Mesenchymal stem cell (in vitro differentiated cells and primary cell): ENCODE data around the gene CACNA1C.

Source experiments
- DNase-seq: peaks from one replicate; pipeline ENCODE4 v3.0.0-alpha.2; 2013
- H2AFZ ChIP-seq: one replicate; pipeline ENCODE4 v1.6.1; 2013; ENCODE audit warnings: low read depth, mild to moderate bottlenecking, control low read depth, inconsistent platforms, low read length, moderate library complexity
- H2AK5ac ChIP-seq: 2 replicates; pipeline ENCODE4 v1.6.1; 2013; ENCODE audit warnings: low read length, moderate library complexity, mild to moderate bottlenecking, inconsistent platforms; ENCODE audit not compliant: severe bottlenecking
- H2BK120ac ChIP-seq: one replicate; pipeline ENCODE4 v1.6.1; 2013; ENCODE audit warnings: low read depth, mild to moderate bottlenecking, inconsistent platforms, low read length, moderate library complexity
- H2BK12ac ChIP-seq, 2 experiments: one replicate each; pipeline ENCODE4 v1.6.1; 2013; ENCODE audit warnings: inconsistent platforms in 2 of 2, low read length in 2 of 2, mild to moderate bottlenecking in 2 of 2, moderate library complexity in 2 of 2, control low read depth in 1 of 2
- H2BK15ac ChIP-seq: one replicate; pipeline ENCODE4 v1.6.1; 2013; ENCODE audit warnings: mild to moderate bottlenecking, low read depth, inconsistent platforms; ENCODE audit not compliant: poor library complexity, severe bottlenecking
- H2BK5ac ChIP-seq: 2 replicates; pipeline ENCODE4 v1.6.1; 2013; ENCODE audit warnings: low read depth, mild to moderate bottlenecking, low read length, control low read depth, inconsistent platforms; ENCODE audit not compliant: poor library complexity, severe bottlenecking
- H3K14ac ChIP-seq, 2 experiments: one replicate each; pipeline ENCODE4 v1.6.1; 2013; ENCODE audit warnings: inconsistent platforms in 2 of 2, low read length in 2 of 2, control low read depth in 1 of 2, mild to moderate bottlenecking in 1 of 2, moderate library complexity in 1 of 2
- H3K18ac ChIP-seq, 2 experiments: one replicate each; pipeline ENCODE4 v1.6.1; 2013; ENCODE audit warnings: inconsistent platforms in 2 of 2, low read length in 2 of 2, control low read depth in 1 of 2, low read depth in 1 of 2, mild to moderate bottlenecking in 1 of 2
- H3K23ac ChIP-seq, 2 experiments: one replicate each; pipeline ENCODE4 v1.6.1; 2013; ENCODE audit warnings: inconsistent platforms in 2 of 2, low read length in 2 of 2, mild to moderate bottlenecking in 2 of 2, moderate library complexity in 2 of 2, control low read depth in 1 of 2
- H3K27ac ChIP-seq: 2 replicates; pipeline ENCODE4 v1.5.1; 2013; ENCODE audit warnings: mild to moderate bottlenecking, moderate library complexity, low read length, control low read depth, inconsistent platforms; ENCODE audit not compliant: poor library complexity, severe bottlenecking
- H3K27me3 ChIP-seq, 2 experiments: 2 replicates each; pipeline versions ENCODE4 v1.6.1 to v1.7.0; 2013; ENCODE audit warnings: low read length in 2 of 2, mild to moderate bottlenecking in 2 of 2, moderate library complexity in 2 of 2, control low read depth in 1 of 2, inconsistent platforms in 1 of 2; ENCODE audit not compliant: control insufficient read depth in 1 of 2, insufficient read depth in 1 of 2
- H3K36me3 ChIP-seq, 2 experiments: 2 replicates each; pipeline versions ENCODE4 v1.6.1 to v1.7.0; 2013; ENCODE audit warnings: low read length in 2 of 2, control low read depth in 1 of 2, inconsistent platforms in 1 of 2, low read depth in 1 of 2, mild to moderate bottlenecking in 1 of 2; ENCODE audit not compliant: insufficient read depth in 2 of 2, control insufficient read depth in 1 of 2
- H3K4ac ChIP-seq, 2 experiments: one replicate each; pipeline ENCODE4 v1.6.1; 2013; ENCODE audit warnings: inconsistent platforms in 2 of 2, low read length in 2 of 2, mild to moderate bottlenecking in 2 of 2, moderate library complexity in 2 of 2, control low read depth in 1 of 2, low read depth in 1 of 2
- H3K4me1 ChIP-seq: 2 replicates; pipeline ENCODE4 v1.6.1; 2013; ENCODE audit warnings: low read depth, low read length, control low read depth; ENCODE audit not compliant: control insufficient read depth, insufficient read depth
- H3K4me2 ChIP-seq: 2 replicates; pipeline ENCODE4 v1.6.1; 2013; ENCODE audit warnings: low read length, mild to moderate bottlenecking, inconsistent platforms; ENCODE audit not compliant: poor library complexity, severe bottlenecking
- H3K4me3 ChIP-seq, 2 experiments: 2 replicates each; pipeline versions ENCODE4 v1.5.1 to v1.7.0; 2013; ENCODE audit warnings: low read length in 2 of 2, mild to moderate bottlenecking in 2 of 2, control low read depth in 1 of 2, low read depth in 1 of 2; ENCODE audit not compliant: insufficient read depth in 1 of 2
- H3K79me1 ChIP-seq: replicated peaks from 2 replicates; pipeline ENCODE4 v1.6.1; 2013; ENCODE audit warnings: mild to moderate bottlenecking, control low read depth, low read length, inconsistent platforms; ENCODE audit not compliant: poor library complexity, severe bottlenecking
- H3K9ac ChIP-seq: 2 replicates; pipeline ENCODE4 v1.7.0; 2013; ENCODE audit warnings: mild to moderate bottlenecking, low read length, moderate library complexity
- H3K9me3 ChIP-seq: 2 replicates; pipeline ENCODE4 v1.7.0; 2013; ENCODE audit warnings: mild to moderate bottlenecking, low read length; ENCODE audit not compliant: control insufficient read depth
- H4K8ac ChIP-seq: one replicate; pipeline ENCODE4 v1.6.1; 2013; ENCODE audit warnings: inconsistent platforms, mild to moderate bottlenecking, low read length, moderate library complexity
- H4K91ac ChIP-seq: one replicate; pipeline ENCODE4 v1.6.1; 2013; ENCODE audit warnings: mild to moderate bottlenecking, low read length, inconsistent platforms
- WGBS: methylation state at CpG from one replicate; pipeline ENCODE4 v1.1.7; 2013; ENCODE audit warnings: mixed read lengths; 5-methylcytosine and 5-hydroxymethylcytosine counted together

The CACNA1C gene

DNA sequence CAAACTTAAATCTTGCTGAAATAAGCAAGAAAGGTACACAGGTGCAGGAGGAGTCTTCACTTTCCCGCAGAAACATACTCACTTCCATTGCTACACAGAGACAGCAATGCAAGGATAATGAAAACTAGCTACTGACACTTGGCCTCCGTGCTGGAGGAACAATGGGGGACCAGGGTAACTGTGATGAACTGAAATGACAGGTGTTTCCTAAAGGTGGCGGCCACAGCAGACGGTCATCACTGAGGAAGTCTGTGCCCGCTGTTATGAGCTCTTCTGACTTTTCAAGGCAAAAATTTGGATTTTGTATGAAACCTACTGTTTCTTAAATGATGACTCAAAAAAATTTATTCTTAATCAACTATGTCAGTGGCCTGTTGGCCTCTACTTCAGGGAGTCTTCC, 189.4 kb downstream of the CACNA1C start:
- H3K18ac ChIP-seq = peak overlapping the region in 1 of 2 experiments; percentile 19
- H2AFZ ChIP-seq = no peak overlapping the region
- H2AK5ac ChIP-seq = peak overlapping the region; percentile 44
- H3K23ac ChIP-seq = no peak overlapping the region
- H4K91ac ChIP-seq = no peak overlapping the region
- no peak overlapping the region for H2BK120ac ChIP-seq
- H3K27ac ChIP-seq = no peak overlapping the region
- no peak overlapping the region for H4K8ac ChIP-seq
- 91% methylated on average over 3 of the region's 5 CpGs for WGBS
- no peaks in the 10 kb centered on the region for H3K9me3 ChIP-seq
- DNase-seq = no peak
- H3K4me3 ChIP-seq = no peak overlapping the region
- H2BK12ac ChIP-seq = peak overlapping the region in 1 of 2 experiments; percentile 4
- no peaks in the 10 kb centered on the region for H3K36me3 ChIP-seq
- no peaks in the 10 kb centered on the region for H3K27me3 ChIP-seq
- no peak overlapping the region for H3K9ac ChIP-seq
- H3K4ac ChIP-seq = no peak overlapping the region
- H2BK15ac ChIP-seq = no peak overlapping the region
- H3K14ac ChIP-seq = no peak overlapping the region
- no peak overlapping the region for H2BK5ac ChIP-seq
- no peak overlapping the region for H3K4me2 ChIP-seq
- H3K79me1 ChIP-seq = no peaks in the 10 kb centered on the region
- H3K4me1 ChIP-seq = peaks cover 21% of the 10 kb centered on the region

DNA sequence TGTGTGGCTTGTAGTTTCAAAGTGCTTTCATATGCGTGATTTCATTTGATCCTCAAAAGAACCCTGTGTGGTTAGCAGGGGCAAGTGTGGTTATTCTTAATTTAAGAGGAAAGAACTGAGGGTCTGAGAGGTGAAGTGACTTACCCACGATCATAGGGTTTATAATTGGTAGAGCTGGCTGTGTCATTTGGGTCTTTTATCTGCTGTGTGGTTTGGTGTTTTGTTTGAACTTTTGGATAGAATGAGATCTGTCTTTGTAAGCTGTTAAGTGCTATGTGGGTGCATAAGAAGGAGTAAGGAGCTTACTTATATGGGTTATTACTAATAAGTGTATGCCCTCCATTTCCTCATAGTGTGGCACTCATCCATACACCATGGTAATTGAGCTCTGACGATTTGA, 190.0 kb downstream of the CACNA1C start:
- Histone ChIP-seq H3K36me3 (no peaks in the 10 kb centered on the region), H3K14ac (no peak overlapping the region), H3K4me3 (no peak overlapping the region), H3K23ac (no peak overlapping the region), H3K4me1 (peaks cover 21% of the 10 kb centered on the region), H2AFZ (no peak overlapping the region), H2BK5ac (no peak overlapping the region), H4K91ac (no peak overlapping the region), H2BK120ac (no peak overlapping the region), H3K27ac (peak overlapping the region; percentile 96), H2BK12ac (peak overlapping the region; percentile 19 to 56), H3K27me3 (no peaks in the 10 kb centered on the region), H3K4ac (no peak overlapping the region), H3K9ac (no peak overlapping the region), H3K4me2 (no peak overlapping the region), H4K8ac (no peak overlapping the region), H3K18ac (peak overlapping the region in 1 of 2 experiments; percentile 59), H3K79me1 (no peaks in the 10 kb centered on the region), H2AK5ac (peak overlapping the region; percentile 44), H3K9me3 (no peaks in the 10 kb centered on the region), H2BK15ac (no peak overlapping the region)
- 97% methylated on average over 3 of the region's 3 CpGs for WGBS
- no peak for DNase-seq

- peak overlapping the region; percentile 19 to 56 for H2BK12ac ChIP-seq
- H2AK5ac ChIP-seq = peak overlapping the region; percentile 40
- H2AFZ ChIP-seq = no peak overlapping the region
- H3K27ac ChIP-seq = peak overlapping the region; percentile 96
- no peak overlapping the region for H3K4ac ChIP-seq
- H3K4me2 ChIP-seq = no peak overlapping the region
- no peak overlapping the region for H4K8ac ChIP-seq
- no peak overlapping the region for H2BK15ac ChIP-seq
- peak overlapping the region; percentile 67 for H3K9ac ChIP-seq
- no peaks in the 10 kb centered on the region for H3K79me1 ChIP-seq
- H3K27me3 ChIP-seq = no peaks in the 10 kb centered on the region
- no peak overlapping the region for H4K91ac ChIP-seq
- no peak for DNase-seq
- peak overlapping the region in 1 of 2 experiments; percentile 5 for H3K14ac ChIP-seq
- no peak overlapping the region for H2BK120ac ChIP-seq
- WGBS = 93% methylated on average over 2 of the region's 2 CpGs
- no peaks in the 10 kb centered on the region for H3K9me3 ChIP-seq
- peaks cover 23% of the 10 kb centered on the region for H3K4me1 ChIP-seq
- H3K18ac ChIP-seq = peak overlapping the region; percentile 2 to 59
- no peak overlapping the region for H3K23ac ChIP-seq
- no peak overlapping the region for H3K4me3 ChIP-seq
- no peaks in the 10 kb centered on the region for H3K36me3 ChIP-seq
- H2BK5ac ChIP-seq = peak overlapping the region; percentile 2
Observed at GRCh38 chr12:2243275-2243674, 190.5 kb downstream of the CACNA1C start.

- peak overlapping the region; percentile 29 to 84 for H3K4ac ChIP-seq
- 4% methylated on average over 7 of the region's 8 CpGs for WGBS
- no peak overlapping the region for H2AFZ ChIP-seq
- H4K91ac ChIP-seq = peak overlapping the region; percentile 93
- no peak overlapping the region for H3K4me3 ChIP-seq
- peak overlapping the region; percentile 60 for H2BK15ac ChIP-seq
- no peaks in the 10 kb centered on the region for H3K27me3 ChIP-seq
- H2BK12ac ChIP-seq = peak overlapping the region; percentile 88 to 95
- H3K4me1 ChIP-seq = peaks cover 28% of the 10 kb centered on the region
- H2AK5ac ChIP-seq = peak overlapping the region; percentile 67
- H3K36me3 ChIP-seq = no peaks in the 10 kb centered on the region
- H4K8ac ChIP-seq = peak overlapping the region; percentile 88
- H3K79me1 ChIP-seq = no peaks in the 10 kb centered on the region
- peak overlapping the region; percentile 67 for H2BK120ac ChIP-seq
- peak overlapping the region; percentile 67 for H3K9ac ChIP-seq
- no peak overlapping the region for H3K4me2 ChIP-seq
- H3K9me3 ChIP-seq = no peaks in the 10 kb centered on the region
- H3K23ac ChIP-seq = no peak overlapping the region
- peak overlapping the region in 1 of 2 experiments; percentile 86 for H3K14ac ChIP-seq
- peak; percentile 94 for DNase-seq
- peak overlapping the region; percentile 77 for H2BK5ac ChIP-seq
- peak overlapping the region; percentile 77 to 96 for H3K18ac ChIP-seq
- peak overlapping the region; percentile 96 for H3K27ac ChIP-seq
Observed at GRCh38 chr12:2244013-2244861, 191.4 kb downstream of the CACNA1C start.
